ENCODE measurements around the gene SH3PXD2A.

DNA sequence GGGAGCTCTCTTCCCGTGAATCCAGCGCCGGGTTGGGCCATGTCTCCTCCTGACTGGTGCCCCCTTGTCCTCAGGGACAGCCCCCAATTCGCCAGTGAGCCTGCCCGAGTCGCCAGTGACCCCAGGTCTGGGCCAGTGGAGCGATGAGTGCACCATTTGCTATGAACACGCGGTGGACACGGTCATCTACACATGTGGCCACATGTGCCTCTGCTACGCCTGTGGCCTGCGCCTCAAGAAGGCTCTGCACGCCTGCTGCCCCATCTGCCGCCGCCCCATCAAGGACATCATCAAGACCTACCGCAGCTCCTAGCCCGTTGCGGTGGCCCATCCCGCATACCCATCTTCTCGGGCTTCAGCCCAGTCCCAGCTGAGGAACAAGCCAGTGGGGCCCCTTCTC is 265.3 kb downstream of the SH3PXD2A start:
- TF ChIP-seq, protein P1, sequence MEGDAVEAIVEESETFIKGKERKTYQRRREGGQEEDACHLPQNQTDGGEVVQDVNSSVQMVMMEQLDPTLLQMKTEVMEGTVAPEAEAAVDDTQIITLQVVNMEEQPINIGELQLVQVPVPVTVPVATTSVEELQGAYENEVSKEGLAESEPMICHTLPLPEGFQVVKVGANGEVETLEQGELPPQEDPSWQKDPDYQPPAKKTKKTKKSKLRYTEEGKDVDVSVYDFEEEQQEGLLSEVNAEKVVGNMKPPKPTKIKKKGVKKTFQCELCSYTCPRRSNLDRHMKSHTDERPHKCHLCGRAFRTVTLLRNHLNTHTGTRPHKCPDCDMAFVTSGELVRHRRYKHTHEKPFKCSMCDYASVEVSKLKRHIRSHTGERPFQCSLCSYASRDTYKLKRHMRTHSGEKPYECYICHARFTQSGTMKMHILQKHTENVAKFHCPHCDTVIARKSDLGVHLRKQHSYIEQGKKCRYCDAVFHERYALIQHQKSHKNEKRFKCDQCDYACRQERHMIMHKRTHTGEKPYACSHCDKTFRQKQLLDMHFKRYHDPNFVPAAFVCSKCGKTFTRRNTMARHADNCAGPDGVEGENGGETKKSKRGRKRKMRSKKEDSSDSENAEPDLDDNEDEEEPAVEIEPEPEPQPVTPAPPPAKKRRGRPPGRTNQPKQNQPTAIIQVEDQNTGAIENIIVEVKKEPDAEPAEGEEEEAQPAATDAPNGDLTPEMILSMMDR (IDR thresholded peaks at IDR 0.05) = no peak
- TF ChIP-seq POLR2AphosphoS5 (IDR thresholded peaks at IDR 0.05; ENCODE audit: insufficient read depth in 1 of 2, low read depth in 1 of 2) = no peak
